Prostate gland (tissue), 2 donors: Measurements from ENCODE around the gene PLA2R1.

ENCODE experiments used
- POLR2A ChIP-seq: fragments of 450-650 bp; IDR thresholded peaks from one replicate; pipeline ENCODE4 v1.6.1; 2016; ENCODE audit warnings: antibody characterized with exemption, mild to moderate bottlenecking
- POLR2AphosphoS5 ChIP-seq: sonication (generic); formaldehyde crosslinking; IDR thresholded peaks from one replicate; pipeline ENCODE4 v1.6.1; 2017; ENCODE audit warnings: antibody characterized with exemption
- TF ChIP-seq, protein P1 (sequence below), 4 experiments: fragments of 200-600 bp in 2 of 4; fragments of 450-650 bp in 2 of 4; sonication (generic) in 2 of 4; IDR thresholded peaks; 1 replicate in 3 of 4; 2 replicates in 1 of 4; pipeline ENCODE4 v1.5.1; 2016 to 2019; ENCODE audit warnings: antibody characterized with exemption in 4 of 4, mild to moderate bottlenecking in 2 of 4, moderate library complexity in 2 of 4

DNA sequence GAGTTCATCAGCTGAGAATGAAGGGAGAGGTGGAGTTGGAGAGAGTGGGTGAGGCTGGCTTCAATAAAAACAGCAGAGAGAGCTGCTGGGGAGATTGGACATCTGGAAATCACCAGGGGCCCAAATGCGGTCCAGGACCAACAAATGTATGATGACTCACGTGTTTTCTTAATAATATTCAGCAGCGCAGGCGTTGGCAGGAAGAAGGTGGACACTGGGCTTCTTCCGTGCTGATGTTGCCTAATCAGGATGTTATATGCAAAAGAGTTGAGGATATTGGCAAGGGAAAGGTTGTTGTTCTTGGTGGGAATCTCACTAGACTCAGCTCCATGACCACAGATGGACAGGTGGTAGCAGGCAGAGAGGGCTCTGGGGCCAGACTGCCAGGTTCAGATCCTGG is 12.8 kb upstream of the PLA2R1 start:
- TF ChIP-seq POLR2A (no peak), POLR2AphosphoS5 (no peak)
- TF ChIP-seq, protein P1, sequence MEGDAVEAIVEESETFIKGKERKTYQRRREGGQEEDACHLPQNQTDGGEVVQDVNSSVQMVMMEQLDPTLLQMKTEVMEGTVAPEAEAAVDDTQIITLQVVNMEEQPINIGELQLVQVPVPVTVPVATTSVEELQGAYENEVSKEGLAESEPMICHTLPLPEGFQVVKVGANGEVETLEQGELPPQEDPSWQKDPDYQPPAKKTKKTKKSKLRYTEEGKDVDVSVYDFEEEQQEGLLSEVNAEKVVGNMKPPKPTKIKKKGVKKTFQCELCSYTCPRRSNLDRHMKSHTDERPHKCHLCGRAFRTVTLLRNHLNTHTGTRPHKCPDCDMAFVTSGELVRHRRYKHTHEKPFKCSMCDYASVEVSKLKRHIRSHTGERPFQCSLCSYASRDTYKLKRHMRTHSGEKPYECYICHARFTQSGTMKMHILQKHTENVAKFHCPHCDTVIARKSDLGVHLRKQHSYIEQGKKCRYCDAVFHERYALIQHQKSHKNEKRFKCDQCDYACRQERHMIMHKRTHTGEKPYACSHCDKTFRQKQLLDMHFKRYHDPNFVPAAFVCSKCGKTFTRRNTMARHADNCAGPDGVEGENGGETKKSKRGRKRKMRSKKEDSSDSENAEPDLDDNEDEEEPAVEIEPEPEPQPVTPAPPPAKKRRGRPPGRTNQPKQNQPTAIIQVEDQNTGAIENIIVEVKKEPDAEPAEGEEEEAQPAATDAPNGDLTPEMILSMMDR (IDR thresholded peaks at IDR 0.05), result no peak
